ENCODE data around the gene LANCL2. TPM values are rescaled to one million over a fixed set of nuclear protein-coding genes. Genes with fewer than 3 reads are reported as not detected.

LANCL2 gene
- total RNA-seq, 4 donors from 2014 or later, result 16.9 to 59.3 (median 34.5) TPM

- DNase-seq, result no peak
- TF ChIP-seq POLR2A (IDR thresholded peaks at IDR 0.05) (no peak), CTCF (IDR thresholded peaks at IDR 0.05) (no peak)
- Histone ChIP-seq H3K27ac (no peak overlapping the region), H3K4me1 (no peaks in the 10 kb centered on the region), H3K27me3 (no peaks in the 10 kb centered on the region), H3K36me3 (no peaks in the 10 kb centered on the region), H3K4me3 (no peak overlapping the region), H3K9me3 (no peaks in the 10 kb centered on the region)
Measured at GRCh38 chr7:55335786-55336185, 29.4 kb upstream of the LANCL2 start.

GRCh38 chr7:55336540-55336939, 28.6 kb upstream of the LANCL2 start:
- Histone ChIP-seq H3K4me3 (no peak overlapping the region), H3K4me1 (no peaks in the 10 kb centered on the region), H3K9me3 (no peaks in the 10 kb centered on the region), H3K27me3 (no peaks in the 10 kb centered on the region), H3K36me3 (no peaks in the 10 kb centered on the region), H3K27ac (no peak overlapping the region)
- TF ChIP-seq POLR2A (IDR thresholded peaks at IDR 0.05) (no peak), CTCF (IDR thresholded peaks at IDR 0.05) (no peak)
- no peak for DNase-seq

- no peaks in the 10 kb centered on the region for H3K4me1 ChIP-seq
- no peak overlapping the region for H3K27ac ChIP-seq
- H3K4me3 ChIP-seq, result no peak overlapping the region
- no peak for TF ChIP-seq POLR2A (IDR thresholded peaks at IDR 0.05)
- no peak for TF ChIP-seq CTCF (IDR thresholded peaks at IDR 0.05)
- H3K27me3 ChIP-seq, result no peaks in the 10 kb centered on the region
- no peaks in the 10 kb centered on the region for H3K9me3 ChIP-seq
- no peak for DNase-seq
- no peaks in the 10 kb centered on the region for H3K36me3 ChIP-seq
Measured at GRCh38 chr7:55339033-55340000, 25.8 kb upstream of the LANCL2 start.

- no peaks in the 10 kb centered on the region for H3K36me3 ChIP-seq
- no peaks in the 10 kb centered on the region for H3K4me1 ChIP-seq
- no peaks in the 10 kb centered on the region for H3K9me3 ChIP-seq
- H3K27me3 ChIP-seq, result no peaks in the 10 kb centered on the region
- no peak for DNase-seq
- H3K27ac ChIP-seq, result no peak overlapping the region
- no peak for TF ChIP-seq POLR2A (IDR thresholded peaks at IDR 0.05)
- no peak for TF ChIP-seq CTCF (IDR thresholded peaks at IDR 0.05)
- no peak overlapping the region for H3K4me3 ChIP-seq
Measured at GRCh38 chr7:55342216-55342871, 22.8 kb upstream of the LANCL2 start.

- Histone ChIP-seq H3K4me1 (no peaks in the 10 kb centered on the region), H3K4me3 (no peak overlapping the region), H3K27me3 (no peaks in the 10 kb centered on the region), H3K36me3 (no peaks in the 10 kb centered on the region), H3K27ac (no peak overlapping the region), H3K9me3 (no peaks in the 10 kb centered on the region)
- DNase-seq, result no peak
- no peak for TF ChIP-seq POLR2A (IDR thresholded peaks at IDR 0.05)
- no peak for TF ChIP-seq CTCF (IDR thresholded peaks at IDR 0.05)
Measured at GRCh38 chr7:55343002-55343781, 21.9 kb upstream of the LANCL2 start.
